Measurements from ENCODE around the gene FREM2.

DNA sequence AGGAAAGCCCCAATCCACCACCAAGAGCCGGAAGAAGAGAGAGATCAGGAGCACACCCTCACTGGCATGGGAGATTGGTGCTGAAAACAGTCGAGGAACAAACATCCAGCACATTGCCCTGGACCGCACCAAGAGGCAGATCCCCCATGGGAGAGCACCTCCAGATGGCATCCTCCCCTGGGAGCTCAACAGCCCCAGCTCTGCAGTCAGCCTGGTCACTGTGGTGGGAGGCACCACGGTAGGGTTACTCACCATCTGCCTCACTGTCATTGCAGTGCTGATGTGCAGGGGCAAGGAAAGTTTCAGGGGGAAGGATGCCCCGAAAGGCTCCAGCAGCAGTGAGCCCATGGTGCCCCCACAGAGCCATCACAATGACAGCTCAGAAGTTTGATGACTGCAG lies 193.5 kb downstream of the FREM2 start:
- TF ChIP-seq, protein P1, sequence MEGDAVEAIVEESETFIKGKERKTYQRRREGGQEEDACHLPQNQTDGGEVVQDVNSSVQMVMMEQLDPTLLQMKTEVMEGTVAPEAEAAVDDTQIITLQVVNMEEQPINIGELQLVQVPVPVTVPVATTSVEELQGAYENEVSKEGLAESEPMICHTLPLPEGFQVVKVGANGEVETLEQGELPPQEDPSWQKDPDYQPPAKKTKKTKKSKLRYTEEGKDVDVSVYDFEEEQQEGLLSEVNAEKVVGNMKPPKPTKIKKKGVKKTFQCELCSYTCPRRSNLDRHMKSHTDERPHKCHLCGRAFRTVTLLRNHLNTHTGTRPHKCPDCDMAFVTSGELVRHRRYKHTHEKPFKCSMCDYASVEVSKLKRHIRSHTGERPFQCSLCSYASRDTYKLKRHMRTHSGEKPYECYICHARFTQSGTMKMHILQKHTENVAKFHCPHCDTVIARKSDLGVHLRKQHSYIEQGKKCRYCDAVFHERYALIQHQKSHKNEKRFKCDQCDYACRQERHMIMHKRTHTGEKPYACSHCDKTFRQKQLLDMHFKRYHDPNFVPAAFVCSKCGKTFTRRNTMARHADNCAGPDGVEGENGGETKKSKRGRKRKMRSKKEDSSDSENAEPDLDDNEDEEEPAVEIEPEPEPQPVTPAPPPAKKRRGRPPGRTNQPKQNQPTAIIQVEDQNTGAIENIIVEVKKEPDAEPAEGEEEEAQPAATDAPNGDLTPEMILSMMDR (conservative IDR thresholded peaks at IDR 0.05; ENCODE audit: low read depth, low read length), result no peak
- TF ChIP-seq EZH2 (IDR thresholded peaks at IDR 0.05; ENCODE audit: low read length, unreplicated experiment), result no peak

All from PC-3 (cell line).